Measurements from ENCODE around the gene ITGA7. TPM values are rescaled to one million over a fixed set of nuclear protein-coding genes. Genes with fewer than 3 reads are reported as not detected.
A peak's percentile ranks its signal among the peaks of the same experiment; 100 is the strongest.

ITGA7 gene
- total and polyA plus RNA-seq, 2 of the 8 experiments (the other 6 are each of a cell fraction or from before 2014, with no cell fraction given), result 57.6 to 86.1 TPM

- no peak overlapping the region for H2BK120ac ChIP-seq (replicated peaks; ENCODE audit: low read depth, low read length)
- peak overlapping the region; percentile 91; the same call in 1 of the 2 replicates for H2BK12ac ChIP-seq (ENCODE audit: low read depth, low read length)
- peak overlapping the region; percentile 85 to 93 for H3K4me2 ChIP-seq (ENCODE audit: insufficient read depth in 1 of 2, low read depth in 2 of 2, low read length in 2 of 2)
- H3K27me3 ChIP-seq (replicated peaks in 1 of 4; ENCODE audit: control insufficient read depth in 3 of 4, extremely low read depth in 1 of 4, insufficient read depth in 3 of 4, low read length in 3 of 4), result no peaks in the 10 kb centered on the region
- peaks cover 5 to 30% of the 10 kb centered on the region in 2 experiments; a peak in 3 of 4 replicates for H3K79me2 ChIP-seq (ENCODE audit: control insufficient read depth in 1 of 2, insufficient read depth in 2 of 2, low read length in 2 of 2)
- peaks cover 4% of the 10 kb centered on the region; the same call in 1 of the 2 replicates for H3K79me1 ChIP-seq (ENCODE audit: low read depth, low read length)
- no peak for FAIRE-seq
- no peak for DNase-seq (ENCODE audit: low read depth in 1 of 2, low spot score in 2 of 2)
- H2BK15ac ChIP-seq (ENCODE audit: low read length), result 0 out of 2 replicates have a peak overlapping the region, but pooled peaks have one; percentile 46
- H3K9ac ChIP-seq (replicated peaks in 1 of 4; ENCODE audit: extremely low read depth in 1 of 4, low read depth in 3 of 4, low read length in 3 of 4), result peak overlapping the region in 2 of 4 experiments; percentile 20 to 29; a peak in 3 of 7 replicates
- H3K4me3 ChIP-seq (ENCODE audit: extremely low read depth in 1 of 4, insufficient read depth in 2 of 4, low read depth in 3 of 4, low read length in 4 of 4), result peak overlapping the region; percentile 42 to 87 (median 53); a peak in 6 of 8 replicates
- H2BK20ac ChIP-seq (ENCODE audit: low read length), result peak overlapping the region; percentile 86; the same call in 1 of the 2 replicates
- ChIA-PET POLR2A (ENCODE audit: partially characterized antibody) (interaction anchor here (0.6 to 34.1 kb wide), 14 partner anchors 12 to 362 kb away, joined by 3 to 809 read pairs (median 5); partner anchors contain the start of genes CD63, DNAJC14, PYM1 and SUOX), CTCF (ENCODE audit: partially characterized antibody) (interaction anchor here (0.6 to 11.1 kb wide), 12 partner anchors 11 to 1410 kb away, joined by 3 to 224 read pairs (median 4); partner anchors contain the start of genes ORMDL2, SARNP and SMARCC2)
- no peaks in the 10 kb centered on the region for H3K9me3 ChIP-seq (ENCODE audit: insufficient read depth in 2 of 2, low read depth in 1 of 2, low read length in 1 of 2)
- no peak overlapping the region for H2AK5ac ChIP-seq (ENCODE audit: low read depth, low read length)
- peak overlapping the region; percentile 73; the same call in 1 of the 2 replicates for H3K18ac ChIP-seq (ENCODE audit: extremely low read depth, low read length)
- peak overlapping the region; percentile 16 for H4K5ac ChIP-seq (ENCODE audit: insufficient read length, low read depth, low read length)
- peak overlapping the region; percentile 3; the same call in 1 of the 2 replicates for H2BK5ac ChIP-seq (ENCODE audit: low read depth, low read length)
- peaks cover 3 to 35% (median 13%) of the 10 kb centered on the region in 4 experiments; a peak in 6 of 7 replicates for H3K4me1 ChIP-seq (replicated peaks in 1 of 4; ENCODE audit: control insufficient read depth in 3 of 4, insufficient read depth in 4 of 4, low read length in 3 of 4)
- no peak overlapping the region for H4K8ac ChIP-seq (ENCODE audit: extremely low read depth, insufficient read depth, low read length)
- H3K23me2 ChIP-seq (ENCODE audit: low read depth, low read length), result peaks cover 32% of the 10 kb centered on the region
- H2AFZ ChIP-seq (ENCODE audit: low read length), result no peak overlapping the region
- peaks cover under 1 to 1% of the 10 kb centered on the region in 2 experiments for H4K20me1 ChIP-seq (replicated peaks in 1 of 2; ENCODE audit: control insufficient read depth in 1 of 2, insufficient read depth in 2 of 2, low read length in 2 of 2)
- H4K91ac ChIP-seq (replicated peaks; ENCODE audit: insufficient read length, low read length), result no peak overlapping the region
- H3K27ac ChIP-seq (ENCODE audit: low read depth, low read length), result no peak overlapping the region
- no peak overlapping the region for H3K23ac ChIP-seq (ENCODE audit: insufficient read length)
- WGBS, 2 experiments (ENCODE audit: extremely low coverage in 1 of 2, insufficient coverage in 1 of 2, insufficient read length in 1 of 2, insufficient replicate concordance in 2 of 2, low coverage in 1 of 2, low lambda C conversion rate in 2 of 2, missing lambda C conversion rate in 1 of 2), result 64% methylated on average over 3 of the region's 3 CpGs; no CpG with 5 or more reads in 1 of the 2 experiments
- H3K36me3 ChIP-seq (ENCODE audit: control insufficient read depth in 2 of 4, insufficient read depth in 4 of 4, low read length in 3 of 4), result no peaks in the 10 kb centered on the region
- H3K56ac ChIP-seq (replicated peaks; ENCODE audit: insufficient read length, low read depth, low read length), result no peak overlapping the region
- H3K4ac ChIP-seq (replicated peaks; ENCODE audit: insufficient read length, low read depth, low read length), result peak overlapping the region; percentile 58
- no peak overlapping the region for H3K14ac ChIP-seq (ENCODE audit: insufficient read length)
- TF ChIP-seq YY1 (IDR thresholded peaks at IDR 0.05; ENCODE audit: low read depth, low read length) (no peak), SAP30 (IDR thresholded peaks at IDR 0.05; ENCODE audit: insufficient read depth, insufficient replicate concordance, low read length) (no peak), SP4 (IDR thresholded peaks at IDR 0.05; ENCODE audit: low read length) (no peak), SIN3A (conservative IDR thresholded peaks at IDR 0.05 in 1 of 2, IDR thresholded peaks at IDR 0.05 in 1 of 2; ENCODE audit: low read depth in 1 of 2, low read length in 2 of 2) (no peak), SIX5 (IDR thresholded peaks at IDR 0.05; ENCODE audit: low read depth, low read length) (no peak), ZNF274 (IDR thresholded peaks at IDR 0.05; ENCODE audit: borderline replicate concordance, extremely low read depth, low read length) (no peak), JUN (IDR thresholded peaks at IDR 0.05; ENCODE audit: low read depth, low read length) (no peak), RNF2 (IDR thresholded peaks at IDR 0.05; ENCODE audit: borderline replicate concordance, low read depth, low read length, missing control alignments, poor library complexity, severe bottlenecking) (no peak), MAFK (IDR thresholded peaks at IDR 0.05; ENCODE audit: low read depth, low read length) (no peak)
These were observed 34.4 kb upstream of the ITGA7 start for GRCh38 chr12:55741931-55742680.
